KBM-7 (cell line): ENCODE data around the gene PACRG.

Experiments
- DNase-seq: peaks from one replicate; pipeline ENCODE4 v3.0.0-alpha.2; 2015
- in situ Hi-C: fragments of 300-500 bp; cut with MboI; formaldehyde crosslinking; loops from 2 replicates; pipeline ENCODE4 v1.14.3; 2020; ENCODE audit warnings: low sequenced_read_pairs, low pct_unique_long_range_greater_than_20kb, mixed read lengths

The PACRG gene

GRCh38 chr6:162753775-162754174, 26.0 kb downstream of the PACRG start:
- in situ Hi-C loops = no loop called here
- no peak for DNase-seq

GRCh38 chr6:162770136-162770535, 42.4 kb downstream of the PACRG start:
- in situ Hi-C loops = no loop called here
- no peak for DNase-seq

- DNase-seq = no peak
- in situ Hi-C loops = no loop called here
Observed at GRCh38 chr6:162770955-162771354, 43.2 kb downstream of the PACRG start.

- DNase-seq = no peak
- in situ Hi-C loops = no loop called here
Observed at GRCh38 chr6:162772466-162772865, 44.7 kb downstream of the PACRG start.

GRCh38 chr6:162773996-162774395, 46.2 kb downstream of the PACRG start:
- in situ Hi-C loops = no loop called here
- DNase-seq = no peak

- in situ Hi-C loops = no loop called here
- DNase-seq = no peak
Observed at GRCh38 chr6:162777091-162777490, 49.3 kb downstream of the PACRG start.

GRCh38 chr6:162778603-162779002, 50.8 kb downstream of the PACRG start:
- DNase-seq = no peak
- in situ Hi-C loops = no loop called here

DNA sequence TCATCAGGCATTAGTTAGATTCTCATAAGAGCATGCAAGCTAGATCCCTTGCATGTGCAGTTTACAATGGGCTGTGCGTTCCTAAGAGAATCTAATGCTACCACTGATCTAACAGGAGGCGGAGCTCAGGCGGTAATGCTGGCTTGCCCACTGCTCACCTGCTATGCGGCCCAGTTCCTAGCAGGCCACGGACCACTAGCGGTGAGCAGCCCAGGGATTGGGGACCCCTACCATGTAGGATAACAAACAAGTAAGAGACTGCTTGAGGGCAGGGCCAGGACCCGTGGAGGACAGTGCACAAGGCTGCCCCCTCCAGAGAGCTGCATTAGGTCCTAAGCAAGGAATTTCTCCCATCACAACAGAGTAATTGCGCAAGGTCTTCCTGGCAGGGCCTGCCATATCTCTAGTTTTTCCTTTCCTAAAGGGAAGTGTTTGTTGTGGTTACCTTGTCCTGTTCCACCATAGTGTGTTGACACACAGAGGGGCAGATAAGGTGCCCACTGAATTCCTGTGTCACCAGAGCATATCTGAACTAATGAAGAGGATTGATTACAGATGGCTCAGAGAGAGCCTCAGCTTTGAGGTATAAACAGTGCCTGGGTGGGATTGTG, 58.0 kb downstream of the PACRG start:
- in situ Hi-C loops = no loop called here
- DNase-seq = no peak

DNA sequence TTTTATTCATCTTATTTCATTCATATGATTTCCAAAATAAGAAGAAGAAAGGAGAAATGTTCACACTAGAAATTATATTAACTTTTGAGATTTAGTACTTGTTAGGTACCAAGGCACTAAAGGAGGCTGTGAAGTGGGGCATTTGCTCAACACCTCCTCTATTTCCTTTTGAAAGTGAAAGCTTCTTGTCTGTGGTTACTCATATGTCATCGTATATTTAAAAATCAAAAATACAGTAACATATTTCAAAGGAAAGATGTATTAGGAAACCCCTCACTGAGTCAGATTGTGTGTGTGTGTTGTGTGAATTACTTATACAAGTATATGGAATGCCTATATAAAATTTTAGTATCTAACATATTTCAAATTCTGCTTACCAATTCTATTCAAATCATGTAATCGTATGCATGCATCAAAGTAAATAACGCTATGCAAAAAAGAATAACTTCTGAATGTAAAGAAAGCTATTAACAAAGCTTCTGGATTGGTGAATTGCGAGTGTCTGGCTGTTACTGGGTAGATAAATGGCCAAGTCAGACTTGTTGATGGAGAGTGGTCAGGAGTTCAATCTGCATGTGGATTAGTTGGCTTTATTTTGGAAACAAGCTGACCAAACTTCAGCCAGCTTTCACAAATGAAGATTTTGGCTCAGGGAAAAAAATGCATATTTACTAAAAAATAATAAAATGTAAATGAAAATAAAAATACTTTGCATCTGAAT, 70.9 kb downstream of the PACRG start:
- in situ Hi-C loops = no loop called here
- no peak for DNase-seq

DNA sequence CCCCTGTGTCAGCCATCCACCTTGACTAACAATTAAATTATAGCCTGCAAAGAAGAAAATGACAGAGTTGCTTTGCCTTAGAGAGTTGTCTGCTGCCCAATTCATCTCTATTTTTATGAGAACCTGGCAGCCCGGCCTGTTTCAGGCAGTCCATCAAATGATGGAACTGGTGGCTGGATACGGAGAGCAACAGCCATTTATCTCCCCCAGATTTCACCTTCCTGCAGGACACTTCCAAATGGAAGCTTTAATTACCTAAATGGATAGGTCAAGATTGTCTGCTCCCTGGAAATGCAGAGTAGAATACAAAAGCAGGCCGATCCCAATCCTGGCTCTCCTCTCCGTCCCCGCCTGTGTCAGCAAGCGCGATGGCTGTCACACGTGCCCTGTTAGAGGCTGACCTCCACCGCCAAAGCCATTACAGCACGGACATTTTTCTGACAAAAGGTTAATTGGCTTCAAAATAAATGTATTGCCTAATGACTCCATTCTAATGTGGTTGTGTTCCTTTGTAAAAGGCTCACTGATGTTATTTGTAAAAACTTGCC, 86.7 kb downstream of the PACRG start:
- in situ Hi-C loops = no loop called here
- DNase-seq = no peak

- in situ Hi-C loops = no loop called here
- DNase-seq = no peak
Observed at GRCh38 chr6:162817196-162817595, 89.4 kb downstream of the PACRG start.

DNA sequence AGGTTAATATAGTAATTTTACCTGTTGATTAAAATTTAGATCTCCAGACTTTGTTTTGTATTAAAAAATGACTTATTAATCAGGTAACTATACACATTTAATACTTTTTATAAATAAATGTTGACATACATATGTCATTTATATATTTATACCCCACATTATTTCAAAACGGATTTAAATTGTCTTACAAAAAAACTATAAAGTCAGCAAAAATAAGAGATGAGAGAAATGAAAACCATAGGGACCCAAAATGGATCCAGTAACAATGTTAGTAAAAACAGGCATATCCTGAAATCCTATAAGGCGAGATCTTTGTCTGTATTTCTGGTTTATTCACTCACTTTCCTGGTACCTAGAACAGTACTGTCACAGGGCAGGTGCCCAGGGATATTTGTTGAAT, 91.5 kb downstream of the PACRG start:
- in situ Hi-C loops = no loop called here
- no peak for DNase-seq

- no peak for DNase-seq
- in situ Hi-C loops = no loop called here
Observed at GRCh38 chr6:162821102-162821501, 93.3 kb downstream of the PACRG start.

- in situ Hi-C loops = no loop called here
- DNase-seq = no peak
Observed at GRCh38 chr6:162825597-162825996, 97.8 kb downstream of the PACRG start.

- no peak for DNase-seq
- in situ Hi-C loops = no loop called here
Observed at GRCh38 chr6:162829013-162829742, 101.4 kb downstream of the PACRG start.

- no peak for DNase-seq
- in situ Hi-C loops = no loop called here
Observed at GRCh38 chr6:162833776-162834175, 106.0 kb downstream of the PACRG start.

DNA sequence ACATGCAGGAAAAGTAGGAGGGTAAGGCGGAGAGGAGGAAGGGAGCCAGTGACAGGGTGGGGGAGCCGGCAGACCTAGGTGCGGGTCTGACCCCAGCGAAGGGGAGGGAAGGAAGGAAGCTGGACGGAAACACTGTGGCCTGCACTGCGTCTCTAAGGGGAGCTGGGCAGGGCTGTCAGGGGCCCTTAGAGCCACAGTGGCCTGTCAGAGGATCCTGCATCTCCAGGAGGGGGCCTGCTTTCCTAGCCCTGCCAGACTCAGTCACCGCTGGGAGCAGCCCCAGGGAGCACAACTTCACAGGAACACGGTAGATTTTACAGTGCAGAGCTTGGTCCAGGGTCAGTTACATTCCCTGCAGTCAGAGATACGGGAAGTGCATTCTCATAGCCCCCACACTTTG, 118.2 kb downstream of the PACRG start:
- DNase-seq = no peak
- in situ Hi-C loops = no loop called here

GRCh38 chr6:162846723-162847122, 118.9 kb downstream of the PACRG start:
- no peak for DNase-seq
- in situ Hi-C loops = no loop called here

DNA sequence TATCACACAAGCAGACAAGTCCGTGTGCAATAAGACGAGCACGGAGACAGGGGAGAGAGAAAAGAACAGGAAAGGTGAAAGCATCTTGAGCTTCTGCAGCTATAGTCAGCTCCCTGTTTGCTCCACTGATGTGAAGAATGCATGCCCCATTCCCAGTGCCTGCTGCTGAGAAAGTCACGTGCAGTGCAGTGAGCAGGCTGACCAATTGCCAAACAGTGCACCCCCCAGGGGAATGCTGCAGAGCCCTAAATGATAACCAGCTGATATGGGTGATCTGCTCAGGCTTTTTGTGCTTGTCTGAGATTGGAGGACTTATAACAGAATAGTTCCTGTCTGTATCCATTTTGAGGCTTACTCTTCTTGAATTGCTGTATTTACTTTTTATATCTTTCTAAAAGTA, 121.5 kb downstream of the PACRG start:
- DNase-seq = no peak
- in situ Hi-C loops = no loop called here

GRCh38 chr6:162852192-162852591, 124.4 kb downstream of the PACRG start:
- DNase-seq = no peak
- in situ Hi-C loops = no loop called here
